Vagina (tissue), 2 donors: ENCODE measurements around the gene PARPBP.

Experiments
- CTCF ChIP-seq, 3 experiments: fragments of 450-650 bp in 2 of 3; fragments of 200-600 bp in 1 of 3; sonication (generic) in 1 of 3; IDR thresholded peaks; one replicate each; pipeline ENCODE4 v1.5.1; 2017 to 2019; ENCODE audit warnings: antibody characterized with exemption in 3 of 3, mild to moderate bottlenecking in 2 of 3, moderate library complexity in 2 of 3
- POLR2A ChIP-seq, 2 donors: fragments of 450-650 bp; IDR thresholded peaks; one replicate each; pipeline ENCODE4 v1.6.1; 2017; ENCODE audit warnings: antibody characterized with exemption in 2 of 2, mild to moderate bottlenecking in 2 of 2, moderate library complexity in 2 of 2

GRCh38 chr12:102163383-102163782 lies 43.4 kb downstream of the PARPBP start:
- TF ChIP-seq CTCF (IDR thresholded peaks at IDR 0.05) (no peak), POLR2A (IDR thresholded peaks at IDR 0.05) (no peak)
